Loucy (cell line): ENCODE data around the gene MGMT.

Experiments
- H2AFZ ChIP-seq: fragments of 200-600 bp; sonication (generic); 2 replicates; pipeline ENCODE4 v1.6.0; 2016; ENCODE audit warnings: antibody characterized with exemption, mild to moderate bottlenecking, low read length, moderate library complexity
- H3F3A ChIP-seq: fragments of 200-600 bp; 2 replicates; pipeline ENCODE4 v1.6.0; 2016; ENCODE audit warnings: antibody characterized with exemption, low read depth, mild to moderate bottlenecking
- H3K27me3 ChIP-seq: fragments of 200-600 bp; sonication (generic); 2 replicates; pipeline ENCODE4 v1.6.1; 2014; ENCODE audit warnings: low read length, mild to moderate bottlenecking; ENCODE audit not compliant: insufficient read depth, poor library complexity, severe bottlenecking
- H3K36me3 ChIP-seq: fragments of 200-600 bp; sonication (generic); 2 replicates; pipeline ENCODE4 v1.6.1; 2016; ENCODE audit warnings: low read length; ENCODE audit not compliant: insufficient read depth
- H3K4me1 ChIP-seq: fragments of 200-600 bp; sonication (generic); 2 replicates; pipeline ENCODE4 v1.5.1; 2014; ENCODE audit warnings: low read length, mild to moderate bottlenecking; ENCODE audit not compliant: insufficient read depth, poor library complexity, severe bottlenecking
- H3K4me2 ChIP-seq: fragments of 200-600 bp; sonication (generic); 2 replicates; pipeline ENCODE4 v1.6.0; 2014; ENCODE audit warnings: antibody characterized with exemption, low read length, low read depth, mild to moderate bottlenecking; ENCODE audit not compliant: poor library complexity, severe bottlenecking
- H3K4me3 ChIP-seq: fragments of 200-600 bp; sonication (generic); 2 replicates; pipeline ENCODE4 v1.5.1; 2014; ENCODE audit warnings: low read length, mild to moderate bottlenecking, mixed read lengths; ENCODE audit not compliant: poor library complexity, severe bottlenecking
- H3K79me2 ChIP-seq: fragments of 200-600 bp; sonication (generic); 2 replicates; pipeline ENCODE4 v1.6.1; 2014; ENCODE audit warnings: low read length; ENCODE audit not compliant: insufficient read depth
- H3K9ac ChIP-seq: fragments of 200-600 bp; sonication (generic); 2 replicates; pipeline ENCODE4 v1.6.0; 2014; ENCODE audit warnings: mild to moderate bottlenecking, low read depth, low read length, moderate library complexity; ENCODE audit not compliant: poor library complexity, severe bottlenecking
- H3K9me2 ChIP-seq: fragments of 200-600 bp; sonication (generic); replicated peaks from 2 replicates; pipeline ENCODE4 v1.6.1; 2016; ENCODE audit warnings: low read depth, low read length, mixed read lengths
- H3K9me3 ChIP-seq: fragments of 200-600 bp; sonication (generic); 2 replicates; pipeline ENCODE4 v1.6.1; 2014; ENCODE audit warnings: mild to moderate bottlenecking, antibody characterized with exemption, low read length, low read depth; ENCODE audit not compliant: insufficient read depth
- H4K20me1 ChIP-seq: fragments of 200-600 bp; sonication (generic); 2 replicates; pipeline ENCODE4 v1.6.0; 2014; ENCODE audit warnings: antibody characterized with exemption, low read length, mild to moderate bottlenecking; ENCODE audit not compliant: insufficient read depth, poor library complexity, severe bottlenecking
- CTCF ChIP-seq: fragments of 200-600 bp; sonication (generic); conservative IDR thresholded peaks from 2 replicates; pipeline ENCODE4 v1.5.1; 2014; ENCODE audit warnings: mild to moderate bottlenecking, antibody characterized with exemption, low read length
- EZH2phosphoT487 ChIP-seq: fragments of 200-600 bp; IDR thresholded peaks from 2 replicates; pipeline ENCODE4 v1.6.1; 2018; ENCODE audit warnings: antibody characterized with exemption, mild to moderate bottlenecking, moderate library complexity, borderline replicate concordance

The MGMT gene

GRCh38 chr10:129442866-129443265, 24.2 kb upstream of the MGMT start:
- H2AFZ ChIP-seq = no peak overlapping the region
- H3K9me2 ChIP-seq = no peaks in the 10 kb centered on the region
- no peaks in the 10 kb centered on the region for H3F3A ChIP-seq
- no peak overlapping the region for H3K4me3 ChIP-seq
- no peak overlapping the region for H3K9ac ChIP-seq
- no peaks in the 10 kb centered on the region for H4K20me1 ChIP-seq
- no peak overlapping the region for H3K4me2 ChIP-seq
- no peaks in the 10 kb centered on the region for H3K79me2 ChIP-seq
- H3K27me3 ChIP-seq = no peaks in the 10 kb centered on the region
- H3K9me3 ChIP-seq = no peaks in the 10 kb centered on the region
- H3K4me1 ChIP-seq = no peaks in the 10 kb centered on the region
- TF ChIP-seq EZH2phosphoT487 (no peak), CTCF (no peak)
- no peaks in the 10 kb centered on the region for H3K36me3 ChIP-seq

- H3K27me3 ChIP-seq = no peaks in the 10 kb centered on the region
- no peaks in the 10 kb centered on the region for H4K20me1 ChIP-seq
- H3K4me1 ChIP-seq = no peaks in the 10 kb centered on the region
- no peaks in the 10 kb centered on the region for H3K79me2 ChIP-seq
- no peak overlapping the region for H3K4me2 ChIP-seq
- H3K9me3 ChIP-seq = no peaks in the 10 kb centered on the region
- H3K36me3 ChIP-seq = no peaks in the 10 kb centered on the region
- no peaks in the 10 kb centered on the region for H3K9me2 ChIP-seq
- H3F3A ChIP-seq = no peaks in the 10 kb centered on the region
- no peak overlapping the region for H3K9ac ChIP-seq
- no peak for TF ChIP-seq CTCF
- no peak for TF ChIP-seq EZH2phosphoT487
- H3K4me3 ChIP-seq = no peak overlapping the region
- H2AFZ ChIP-seq = no peak overlapping the region
These were observed 22.7 kb upstream of the MGMT start for GRCh38 chr10:129444359-129444758.

- Histone ChIP-seq H3K4me3 (no peak overlapping the region), H3K4me1 (no peaks in the 10 kb centered on the region), H3K4me2 (no peak overlapping the region), H3K27me3 (no peaks in the 10 kb centered on the region), H3K79me2 (no peaks in the 10 kb centered on the region), H2AFZ (no peak overlapping the region), H3K9me3 (no peaks in the 10 kb centered on the region), H4K20me1 (no peaks in the 10 kb centered on the region), H3K9ac (no peak overlapping the region), H3F3A (no peaks in the 10 kb centered on the region), H3K36me3 (no peaks in the 10 kb centered on the region), H3K9me2 (no peaks in the 10 kb centered on the region)
- TF ChIP-seq CTCF (no peak), EZH2phosphoT487 (no peak)
These were observed 21.4 kb upstream of the MGMT start for GRCh38 chr10:129445436-129446182.
